ENCODE measurements around the gene LARP4.

LARP4 gene

GRCh38 chr12:50524621-50525020 lies 123.9 kb downstream of the LARP4 start:
- no peak for DNase-seq (ENCODE audit: low read depth in 2 of 2)

- no peak for DNase-seq (ENCODE audit: low read depth in 2 of 2)
Observed at GRCh38 chr12:50525422-50525821, 124.7 kb downstream of the LARP4 start.

- no peak for DNase-seq (ENCODE audit: low read depth in 2 of 2)
Observed at GRCh38 chr12:50527359-50527726, 126.7 kb downstream of the LARP4 start.

GRCh38 chr12:50528800-50529199 lies 128.1 kb downstream of the LARP4 start:
- no peak for DNase-seq (ENCODE audit: low read depth in 2 of 2)

- DNase-seq (ENCODE audit: low read depth in 2 of 2), result no peak
Observed at GRCh38 chr12:50529345-50529744, 128.7 kb downstream of the LARP4 start.
